Measurements from ENCODE around the gene COL8A1.

Gene COL8A1

GRCh38 chr3:99639579-99639978 is 1.2 kb downstream of the COL8A1 start:
- DNase-seq (ENCODE audit: low read depth, low spot score), result no peak

DNA sequence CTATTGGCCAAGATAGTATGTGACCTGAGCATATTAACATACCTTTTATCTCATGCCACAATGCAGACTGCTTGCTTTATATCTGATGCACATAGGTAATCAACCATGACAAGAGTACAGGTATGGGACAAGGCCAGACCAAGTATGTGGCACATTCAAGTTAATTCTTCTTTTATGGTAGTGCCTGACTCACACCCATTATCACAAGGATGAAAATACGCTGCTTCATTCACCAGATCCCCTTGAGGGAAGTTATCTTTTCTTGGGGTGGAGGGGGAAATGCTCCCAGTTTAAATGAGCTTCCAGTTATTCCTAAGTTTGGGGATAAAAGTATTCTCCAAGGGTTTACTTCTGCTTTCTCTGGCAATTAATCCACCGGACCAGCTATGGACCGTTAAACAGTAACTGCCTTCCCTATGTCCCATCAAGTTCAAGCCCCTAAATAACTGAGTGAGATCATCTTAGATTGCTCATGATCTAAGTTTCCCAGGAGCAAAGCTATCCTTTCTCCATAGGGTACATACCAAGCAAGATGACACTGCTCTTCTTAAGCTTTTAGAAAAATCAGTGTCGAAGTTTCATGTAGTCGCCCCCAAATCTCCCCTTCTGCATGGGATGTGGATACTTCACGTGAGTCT is 1.9 kb downstream of the COL8A1 start:
- no peak for DNase-seq (ENCODE audit: low read depth, low spot score)

GRCh38 chr3:99641480-99641879 is 3.1 kb downstream of the COL8A1 start:
- DNase-seq (ENCODE audit: low read depth, low spot score), result no peak

DNA sequence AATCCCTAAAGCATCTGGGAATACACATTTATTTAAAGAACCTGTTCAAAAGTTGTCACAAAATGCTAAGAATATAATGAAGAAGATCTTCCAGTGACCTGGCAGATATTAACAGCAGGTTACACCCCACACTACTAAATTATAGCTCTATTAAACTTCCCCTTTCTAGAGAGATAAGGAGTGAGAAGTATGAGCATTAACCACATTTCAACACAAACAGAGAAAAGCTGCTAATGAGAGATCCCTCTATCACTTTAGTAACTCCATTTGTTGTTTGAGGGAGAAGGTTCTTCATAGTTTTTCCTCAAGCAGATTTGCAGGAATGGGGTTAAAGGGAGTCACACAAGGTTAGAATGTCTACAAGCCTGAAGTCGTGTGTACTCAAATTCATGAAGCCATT is 3.6 kb downstream of the COL8A1 start:
- DNase-seq (ENCODE audit: low read depth, low spot score), result no peak

GRCh38 chr3:99644017-99644416 is 5.6 kb downstream of the COL8A1 start:
- DNase-seq (ENCODE audit: low read depth, low spot score), result no peak

- DNase-seq (ENCODE audit: low read depth, low spot score), result no peak
Observed at GRCh38 chr3:99644746-99645145, 6.4 kb downstream of the COL8A1 start.

GRCh38 chr3:99645277-99646106 is 7.1 kb downstream of the COL8A1 start:
- DNase-seq (ENCODE audit: low read depth, low spot score), result no peak

DNA sequence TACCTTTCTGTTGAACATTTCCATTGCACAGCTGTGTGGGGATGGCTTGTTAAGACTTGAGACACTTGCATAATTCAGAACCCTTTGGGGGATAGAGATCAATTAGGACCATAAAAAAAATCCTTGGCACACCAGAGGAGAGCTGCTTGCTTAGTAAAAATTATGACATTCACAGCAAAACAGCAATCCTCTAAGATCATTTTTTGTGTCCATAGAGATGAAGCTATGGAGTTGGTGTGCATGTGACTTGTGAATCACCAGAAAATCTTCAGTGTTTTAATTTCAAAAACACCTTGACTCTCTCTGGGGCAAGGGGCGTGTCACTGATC is 7.7 kb downstream of the COL8A1 start:
- DNase-seq (ENCODE audit: low read depth, low spot score), result no peak

GRCh38 chr3:99647081-99647480 is 8.7 kb downstream of the COL8A1 start:
- no peak for DNase-seq (ENCODE audit: low read depth, low spot score)

DNA sequence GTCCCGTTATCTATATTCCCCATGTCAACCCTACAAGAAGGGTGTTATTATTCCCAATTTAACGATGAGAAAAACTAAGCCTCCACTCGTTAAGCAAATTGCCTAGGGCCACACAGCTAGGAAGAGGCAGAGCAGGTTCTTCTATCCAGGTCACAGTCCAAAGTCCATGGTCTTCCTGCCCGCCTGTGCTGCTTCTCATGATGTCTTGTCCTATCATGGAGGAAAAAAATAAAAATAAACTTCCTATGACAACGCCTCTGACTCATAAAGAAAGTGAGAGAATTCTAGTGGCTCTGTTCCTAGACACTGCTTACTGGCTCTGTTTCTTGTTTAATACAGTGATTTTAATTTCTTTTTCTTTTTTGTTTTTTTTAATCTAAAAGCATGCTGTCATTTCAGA is 9.7 kb downstream of the COL8A1 start:
- no peak for DNase-seq (ENCODE audit: low read depth, low spot score)

- no peak for DNase-seq (ENCODE audit: low read depth, low spot score)
Observed at GRCh38 chr3:99648516-99648915, 10.1 kb downstream of the COL8A1 start.

DNA sequence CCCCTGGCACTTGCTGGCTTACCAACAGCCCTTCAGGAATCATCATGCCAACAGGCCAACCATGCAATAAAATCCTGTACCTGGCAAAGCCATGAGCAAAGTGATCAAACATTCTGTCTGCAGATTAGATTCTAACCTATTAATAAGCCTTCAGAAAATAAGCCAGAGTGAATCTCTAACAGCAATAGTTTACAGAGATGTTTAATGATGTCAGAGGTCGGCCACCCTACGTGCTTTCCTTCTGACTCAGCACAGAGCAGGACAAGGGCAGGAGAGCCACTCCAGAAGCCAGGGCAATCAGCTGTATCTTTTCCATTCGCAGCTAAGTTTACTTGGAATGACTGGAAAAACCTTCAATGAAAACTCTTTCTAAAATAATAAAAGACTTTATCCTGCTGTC is 13.1 kb downstream of the COL8A1 start:
- no peak for DNase-seq (ENCODE audit: low read depth, low spot score)

DNA sequence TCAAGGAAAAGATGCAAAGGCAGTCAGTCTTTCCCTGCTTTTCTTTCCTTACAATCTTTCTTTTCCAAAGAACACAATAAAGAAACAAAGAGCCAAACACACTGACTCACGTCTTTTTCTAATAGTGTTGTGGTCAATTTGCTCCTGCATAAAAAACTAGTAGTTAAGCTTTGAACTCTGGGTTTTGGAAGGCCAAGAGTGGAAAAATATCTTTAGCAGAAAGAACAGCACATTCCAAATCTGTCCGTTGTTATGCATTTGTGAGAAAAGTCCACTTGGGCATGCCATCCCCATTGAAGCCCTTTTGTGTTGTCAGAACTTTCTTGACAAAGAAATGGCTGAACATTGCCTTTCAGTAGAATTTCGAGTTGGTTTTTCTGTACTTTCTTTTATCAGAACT is 18.2 kb downstream of the COL8A1 start:
- no peak for DNase-seq (ENCODE audit: low read depth, low spot score)

DNA sequence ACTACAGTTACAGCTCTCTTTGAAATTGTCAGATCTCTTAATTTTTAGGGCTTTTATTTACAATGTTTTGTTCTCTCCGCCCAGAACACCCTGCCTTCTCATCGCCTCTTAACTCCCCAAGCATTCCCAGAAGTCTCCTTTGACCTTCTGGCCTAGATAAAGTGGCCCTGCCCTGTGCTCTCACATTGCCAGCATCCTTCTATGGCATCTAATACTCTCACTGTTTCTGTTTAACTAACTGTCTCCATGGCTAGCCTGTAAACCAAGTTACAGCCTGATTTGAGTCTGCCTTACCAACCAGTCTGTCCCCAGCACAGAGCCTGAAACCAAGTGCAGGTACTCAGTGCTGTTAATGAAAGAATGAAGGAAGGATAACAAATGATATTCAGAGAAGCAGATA is 19.9 kb downstream of the COL8A1 start:
- DNase-seq (ENCODE audit: low read depth, low spot score), result no peak

DNA sequence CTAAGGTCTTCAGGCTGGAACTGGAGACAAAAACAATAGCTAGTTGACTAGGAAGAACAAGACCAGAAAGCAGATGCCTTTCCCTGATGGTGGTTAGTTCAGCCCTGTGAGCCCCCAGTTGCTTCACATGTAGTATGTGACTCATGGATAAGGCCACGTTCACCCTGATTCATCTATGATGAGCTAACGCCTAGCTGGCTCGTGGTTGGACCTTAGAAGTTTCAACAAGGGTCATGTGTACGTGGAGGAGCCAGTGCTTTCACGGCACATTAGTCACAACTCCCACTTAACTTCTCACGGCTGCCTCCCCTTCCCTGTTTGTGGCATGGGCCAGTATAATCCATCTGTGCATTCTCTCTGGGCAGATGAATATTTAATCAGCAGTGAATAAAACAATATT is 20.6 kb downstream of the COL8A1 start:
- DNase-seq (ENCODE audit: low read depth, low spot score), result no peak

- no peak for DNase-seq (ENCODE audit: low read depth, low spot score)
Observed at GRCh38 chr3:99659951-99660350, 21.6 kb downstream of the COL8A1 start.

GRCh38 chr3:99662838-99663570 is 24.6 kb downstream of the COL8A1 start:
- DNase-seq (ENCODE audit: low read depth, low spot score), result no peak

- no peak for DNase-seq (ENCODE audit: low read depth, low spot score)
Observed at GRCh38 chr3:99663977-99664376, 25.6 kb downstream of the COL8A1 start.

- DNase-seq (ENCODE audit: low read depth, low spot score), result no peak
Observed at GRCh38 chr3:99665017-99665416, 26.6 kb downstream of the COL8A1 start.

DNA sequence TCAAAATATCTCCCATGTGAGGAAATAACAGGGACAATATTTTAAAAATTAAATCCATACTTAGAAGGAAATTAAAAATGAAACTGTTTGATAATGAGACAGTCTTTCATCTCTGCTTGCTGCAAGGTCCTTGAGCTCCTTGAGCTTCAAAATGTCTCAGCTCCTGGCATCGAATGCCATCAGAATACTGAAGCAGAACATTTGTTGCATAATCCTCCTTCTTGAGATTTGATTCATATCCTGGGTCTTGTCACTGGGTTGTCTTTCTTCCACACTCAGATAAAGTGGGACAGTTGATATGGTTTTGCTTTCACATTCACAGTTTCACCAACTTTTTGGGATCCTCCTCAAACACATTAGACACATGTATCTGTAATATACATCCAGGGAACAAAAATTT is 27.8 kb downstream of the COL8A1 start:
- no peak for DNase-seq (ENCODE audit: low read depth, low spot score)

GRCh38 chr3:99668044-99668443 is 29.6 kb downstream of the COL8A1 start:
- DNase-seq (ENCODE audit: low read depth, low spot score), result no peak

- no peak for DNase-seq (ENCODE audit: low read depth, low spot score)
Observed at GRCh38 chr3:99669879-99670555, 31.6 kb downstream of the COL8A1 start.
